Parathyroid adenoma (tissue), 2 donors: ENCODE data around the gene CIDEB.

ENCODE experiments used
- H2AFZ ChIP-seq: fragments of 300-600 bp; sonication (generic); one replicate; pipeline ENCODE4 v1.7.0; 2017; ENCODE audit warnings: antibody characterized with exemption, mild to moderate bottlenecking
- H3K27ac ChIP-seq: fragments of 300-600 bp; sonication (generic); one replicate; pipeline ENCODE4 v1.7.0; 2017
- H3K27me3 ChIP-seq: fragments of 300-600 bp; sonication (generic); one replicate; pipeline ENCODE4 v1.7.0; 2017; ENCODE audit warnings: low read length; ENCODE audit not compliant: control insufficient read depth, insufficient read depth
- H3K36me3 ChIP-seq: fragments of 300-600 bp; sonication (generic); one replicate; pipeline ENCODE4 v1.7.0; 2017; ENCODE audit warnings: low read length; ENCODE audit not compliant: control insufficient read depth, insufficient read depth
- H3K4me1 ChIP-seq: fragments of 300-600 bp; sonication (generic); one replicate; pipeline ENCODE4 v1.7.0; 2017; ENCODE audit warnings: control low read depth
- H3K4me2 ChIP-seq: fragments of 300-600 bp; sonication (generic); one replicate; pipeline ENCODE4 v1.7.0; 2017; ENCODE audit warnings: low read length
- H3K4me3 ChIP-seq: fragments of 300-600 bp; sonication (generic); one replicate; pipeline ENCODE4 v1.7.0; 2017; ENCODE audit warnings: low read depth, low read length
- H3K79me2 ChIP-seq: fragments of 300-600 bp; sonication (generic); one replicate; pipeline ENCODE4 v1.7.0; 2017; ENCODE audit warnings: control low read depth
- H3K9ac ChIP-seq: fragments of 300-600 bp; sonication (generic); one replicate; pipeline ENCODE4 v1.7.0; 2017; ENCODE audit warnings: mild to moderate bottlenecking
- H3K9me3 ChIP-seq: fragments of 300-600 bp; sonication (generic); one replicate; pipeline ENCODE4 v1.7.0; 2017; ENCODE audit warnings: low read length; ENCODE audit not compliant: control insufficient read depth
- CTCF ChIP-seq: fragments of 300-600 bp; sonication (generic); IDR thresholded peaks from one replicate; pipeline ENCODE4 v1.7.0; 2017; ENCODE audit warnings: antibody characterized with exemption, mild to moderate bottlenecking
- donor health status: primary hyperparathyroidism.

The CIDEB gene

DNA sequence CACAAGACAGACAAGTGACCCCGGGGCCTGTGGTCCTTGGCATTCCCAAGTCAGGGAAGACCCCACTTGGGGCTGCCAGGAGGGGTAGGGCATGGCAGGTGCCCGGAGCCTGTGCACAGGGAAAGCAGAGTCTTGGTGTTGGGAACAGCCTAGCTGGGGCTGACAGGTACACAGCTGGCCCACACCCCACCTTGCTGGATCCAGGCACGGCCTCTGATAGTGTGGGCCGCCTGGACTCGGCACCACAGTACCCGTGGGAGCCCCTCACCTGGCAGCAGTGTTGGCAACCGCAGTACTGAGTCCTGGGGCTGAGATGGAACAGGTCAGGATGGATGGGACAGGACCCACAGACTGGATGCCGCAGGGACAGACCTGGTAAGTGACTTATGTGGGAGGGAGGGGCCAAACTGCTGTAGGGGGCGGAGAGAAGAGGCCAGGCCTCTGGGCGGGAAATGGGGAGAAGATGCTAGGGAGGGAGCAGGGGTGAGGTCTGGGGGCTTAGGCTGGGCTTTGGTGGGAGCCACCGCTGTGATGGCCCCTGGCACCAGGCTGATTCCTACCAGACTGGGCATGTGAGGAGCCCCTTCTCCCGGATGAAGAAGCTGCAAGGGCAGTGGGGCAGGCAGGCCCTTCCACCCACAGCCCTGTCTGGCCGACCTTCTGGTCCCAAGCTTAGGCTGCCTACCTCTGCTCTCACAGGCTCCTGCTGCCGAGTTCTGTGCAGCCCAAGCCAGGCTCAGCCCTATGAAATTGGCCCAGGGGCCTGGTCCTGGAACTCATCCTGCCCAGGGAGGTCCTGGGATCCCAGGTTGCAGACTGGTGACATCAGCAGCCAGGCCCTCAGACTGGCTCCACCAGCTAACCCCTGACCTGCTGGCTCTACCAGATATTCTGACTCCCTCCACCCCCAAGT is 44.7 kb downstream of the CIDEB start, which contains the start of gene TGM1:
TGM1 (minus strand) TSS at position 357 of the 913 bp plus-strand sequence. CDS start 825 bp downstream, outside the sequence.
- Histone ChIP-seq H3K9me3 (no peaks in the 10 kb centered on the region), H3K27me3 (no peaks in the 10 kb centered on the region), H3K79me2 (no peaks in the 10 kb centered on the region), H3K27ac (no peak within 1 kb of the TSS), H3K36me3 (no peaks in the 10 kb centered on the region), H3K4me1 (no peaks in the 10 kb centered on the region), H3K4me3 (no peak within 1 kb of the TSS), H3K4me2 (no peak within 1 kb of the TSS), H3K9ac (no peak within 1 kb of the TSS), H2AFZ (no peak within 1 kb of the TSS)
- TF ChIP-seq CTCF: no peak

DNA sequence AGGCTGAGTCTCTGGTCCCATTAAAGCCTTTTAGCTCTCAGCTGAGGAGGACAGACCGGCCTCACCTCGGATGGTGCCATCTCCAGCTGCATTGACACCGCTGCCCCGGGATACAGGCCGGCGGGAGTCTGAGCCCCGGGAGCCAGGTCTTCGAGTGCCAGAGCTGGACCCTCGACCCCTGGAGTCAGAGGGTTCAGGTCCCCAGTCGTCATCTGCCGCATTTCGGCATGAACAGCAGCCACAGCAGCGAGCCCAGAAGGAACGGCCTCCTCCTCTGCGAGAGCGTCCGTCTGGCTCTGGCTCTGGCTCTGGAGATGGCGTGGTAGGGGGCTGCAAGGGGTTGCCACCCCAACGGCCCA is 45.8 kb downstream of the CIDEB start:
- no peak overlapping the region for H3K27ac ChIP-seq
- no peaks in the 10 kb centered on the region for H3K4me1 ChIP-seq
- no peak overlapping the region for H3K4me2 ChIP-seq
- no peak overlapping the region for H3K4me3 ChIP-seq
- H3K79me2 ChIP-seq: no peaks in the 10 kb centered on the region
- no peaks in the 10 kb centered on the region for H3K9me3 ChIP-seq
- TF ChIP-seq CTCF: no peak
- H3K36me3 ChIP-seq: no peaks in the 10 kb centered on the region
- no peaks in the 10 kb centered on the region for H3K27me3 ChIP-seq
- H3K9ac ChIP-seq: no peak overlapping the region
- H2AFZ ChIP-seq: no peak overlapping the region

- H3K4me3 ChIP-seq: no peak overlapping the region
- no peaks in the 10 kb centered on the region for H3K9me3 ChIP-seq
- H3K9ac ChIP-seq: no peak overlapping the region
- no peak overlapping the region for H3K27ac ChIP-seq
- H3K79me2 ChIP-seq: no peaks in the 10 kb centered on the region
- no peak for TF ChIP-seq CTCF
- no peaks in the 10 kb centered on the region for H3K27me3 ChIP-seq
- H3K36me3 ChIP-seq: no peaks in the 10 kb centered on the region
- no peak overlapping the region for H2AFZ ChIP-seq
- H3K4me1 ChIP-seq: no peaks in the 10 kb centered on the region
- H3K4me2 ChIP-seq: no peak overlapping the region
These were observed 46.4 kb downstream of the CIDEB start for GRCh38 chr14:24261256-24261968.

GRCh38 chr14:24260780-24261157 is 47.0 kb downstream of the CIDEB start:
- no peak overlapping the region for H3K27ac ChIP-seq
- no peak overlapping the region for H3K9ac ChIP-seq
- no peak overlapping the region for H2AFZ ChIP-seq
- no peaks in the 10 kb centered on the region for H3K9me3 ChIP-seq
- no peaks in the 10 kb centered on the region for H3K27me3 ChIP-seq
- no peak overlapping the region for H3K4me2 ChIP-seq
- no peaks in the 10 kb centered on the region for H3K79me2 ChIP-seq
- TF ChIP-seq CTCF: no peak
- H3K4me1 ChIP-seq: no peaks in the 10 kb centered on the region
- no peaks in the 10 kb centered on the region for H3K36me3 ChIP-seq
- H3K4me3 ChIP-seq: no peak overlapping the region
